Keratinocyte (primary cell): ENCODE data around the gene DACH1. TPM values are rescaled to one million over a fixed set of nuclear protein-coding genes. Genes with fewer than 3 reads are reported as not detected.

Experiments used
- DNase-seq: peaks from one replicate; pipeline ENCODE4 v3.0.0-alpha.2; 2011; ENCODE audit warnings: low read depth, missing footprints, low spot score
- FAIRE-seq: peaks from 2 replicates; lab custom pipeline; 2011; peaks lifted over from hg19 to GRCh38; lab: Jason Lieb, UNC
- H2AFZ ChIP-seq: 2 replicates; pipeline ENCODE4 v1.6.0; 2012; ENCODE audit warnings: low read length, control low read depth, inconsistent platforms; ENCODE audit not compliant: control insufficient read depth
- H3K27ac ChIP-seq: 2 replicates; pipeline ENCODE4 v1.5.1; 2011; ENCODE audit warnings: low read length; ENCODE audit not compliant: control insufficient read depth, insufficient read depth
- H3K27me3 ChIP-seq: 3 replicates; pipeline ENCODE4 v1.6.0; 2011; ENCODE audit warnings: low read length; ENCODE audit not compliant: control insufficient read depth, insufficient read depth; ENCODE audit errors: extremely low read depth
- H3K36me3 ChIP-seq, 2 experiments: 2 replicates in 1 of 2; 3 replicates in 1 of 2; pipeline ENCODE4 v1.5.1; 2011; ENCODE audit warnings: low read length in 2 of 2, mild to moderate bottlenecking in 1 of 2; ENCODE audit not compliant: control insufficient read depth in 2 of 2, insufficient read depth in 2 of 2; ENCODE audit errors: extremely low read depth in 1 of 2
- H3K4me1 ChIP-seq: 3 replicates; pipeline ENCODE4 v1.5.1; 2011; ENCODE audit warnings: low read length; ENCODE audit not compliant: control insufficient read depth, insufficient read depth; ENCODE audit errors: extremely low read depth
- H3K4me2 ChIP-seq: 3 replicates; pipeline ENCODE4 v1.6.0; 2011; ENCODE audit warnings: low read depth, low read length; ENCODE audit not compliant: control insufficient read depth, insufficient read depth; ENCODE audit errors: extremely low read depth
- H3K4me3 ChIP-seq, 3 experiments: fragments of 200-600 bp in 1 of 3; sonication (generic) in 1 of 3; 2 replicates in 2 of 3; 3 replicates in 1 of 3; pipeline ENCODE4 v1.5.1; 2011 to 2016; ENCODE audit warnings: low read length in 3 of 3, mild to moderate bottlenecking in 3 of 3, control low read depth in 2 of 3, inconsistent platforms in 1 of 3, low read depth in 1 of 3, mixed read lengths in 1 of 3, mixed run types in 1 of 3, moderate library complexity in 1 of 3; ENCODE audit not compliant: control insufficient read depth in 2 of 3, insufficient read depth in 2 of 3; ENCODE audit errors: extremely low read depth in 1 of 3
- H3K79me2 ChIP-seq: 2 replicates; pipeline ENCODE4 v1.6.0; 2012; ENCODE audit warnings: low read length; ENCODE audit not compliant: control insufficient read depth, insufficient read depth
- H3K9ac ChIP-seq: 3 replicates; pipeline ENCODE4 v1.6.0; 2011; ENCODE audit warnings: low read length; ENCODE audit not compliant: control insufficient read depth, insufficient read depth; ENCODE audit errors: extremely low read depth
- H3K9me1 ChIP-seq: 3 replicates; pipeline ENCODE4 v1.6.0; 2011; ENCODE audit warnings: low read length; ENCODE audit not compliant: control insufficient read depth, insufficient read depth; ENCODE audit errors: extremely low read depth
- H3K9me3 ChIP-seq: 2 replicates; pipeline ENCODE4 v1.5.1; 2012; ENCODE audit warnings: low read depth, low read length; ENCODE audit not compliant: control insufficient read depth
- H4K20me1 ChIP-seq: 3 replicates; pipeline ENCODE4 v1.6.0; 2011; ENCODE audit warnings: low read length; ENCODE audit not compliant: control insufficient read depth, insufficient read depth; ENCODE audit errors: extremely low read depth
- CTCF ChIP-seq, 3 experiments: IDR thresholded peaks in 1 of 3; conservative IDR thresholded peaks in 1 of 3; optimal IDR thresholded peaks in 1 of 3; 2 replicates in 2 of 3; 3 replicates in 1 of 3; pipeline versions ENCODE3 to v1.5.1; 2011; ENCODE audit warnings: low read length in 3 of 3, mild to moderate bottlenecking in 3 of 3, moderate library complexity in 2 of 3, control low read depth in 1 of 3, inconsistent platforms in 1 of 3; ENCODE audit not compliant: insufficient read depth in 2 of 3; ENCODE audit errors: extremely low read depth in 1 of 3
- EZH2 ChIP-seq: IDR thresholded peaks from one replicate; pipeline ENCODE4 v1.6.1; 2012; ENCODE audit warnings: inconsistent platforms, mild to moderate bottlenecking, low read length, moderate library complexity
- dilution Hi-C: fragments of 300-500 bp; cut with MboI; formaldehyde crosslinking; loops from one replicate; pipeline ENCODE4 v1.7.0; 2020; ENCODE audit warnings: low sequenced_read_pairs; ENCODE audit not compliant: extremely low pct_ligation_motif_present
- polyA plus RNA-seq, 5 experiments: library from polyadenylated mRNA; depleted of rRNA in 3 of 5; stranded (reverse) in 3 of 5; stranded (forward) in 1 of 5; unstranded in 1 of 5; fragments of >200 nt; gene quantifications; 1 replicate in 1 of 5; 2 replicates in 3 of 5; 3 replicates in 1 of 5; pipeline versions ENCODE4 v1.2.1 to v1.2.3, GENCODE V29; 2011 to 2012; ENCODE audit warnings: missing spikeins in 2 of 5, low read depth in 1 of 5, low replicate concordance in 1 of 5

Gene DACH1
- polyA plus RNA-seq, 1 donor (not counting 4 experiments of a cell fraction or from before 2014, with no cell fraction given), result not detected

DNA sequence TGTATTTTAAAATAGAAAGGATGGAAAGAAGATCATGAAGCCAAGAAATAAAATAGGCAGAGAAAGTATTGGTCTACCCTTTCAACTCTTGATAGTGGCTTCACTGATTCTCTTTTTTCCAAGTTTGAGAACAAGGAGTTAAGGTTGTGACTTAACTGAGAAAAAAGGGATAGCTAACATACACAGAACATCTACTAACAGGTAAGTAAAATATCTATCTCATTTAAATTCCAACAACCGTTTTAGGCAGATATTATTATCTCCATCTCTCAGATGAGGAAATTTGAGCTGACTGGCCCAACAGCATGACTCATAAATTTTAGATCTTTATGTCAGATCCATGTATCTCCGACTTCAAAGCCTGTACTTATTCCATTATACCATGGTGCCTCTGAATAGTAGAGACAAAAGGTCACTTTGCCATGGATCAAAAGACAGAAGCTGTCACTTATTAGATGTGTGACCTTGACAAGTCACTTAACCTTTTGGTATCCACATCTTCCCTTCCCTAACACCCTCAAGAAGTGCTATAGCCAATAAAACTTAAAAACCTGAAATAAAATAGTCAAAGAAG is 152.1 kb downstream of the DACH1 start:
- dilution Hi-C loops, result no loop called here
- H4K20me1 ChIP-seq, result no peaks in the 10 kb centered on the region

GRCh38 chr13:71712988-71713653 is 153.9 kb downstream of the DACH1 start:
- Histone ChIP-seq H4K20me1 (no peaks in the 10 kb centered on the region), H3K9ac (no peak overlapping the region), H3K27ac (no peak overlapping the region), H3K79me2 (no peaks in the 10 kb centered on the region), H3K4me1 (no peaks in the 10 kb centered on the region), H3K9me3 (no peaks in the 10 kb centered on the region), H3K4me2 (no peak overlapping the region), H3K4me3 (no peak overlapping the region), H3K9me1 (no peaks in the 10 kb centered on the region), H2AFZ (no peak overlapping the region), H3K27me3 (no peaks in the 10 kb centered on the region), H3K36me3 (no peaks in the 10 kb centered on the region)
- dilution Hi-C loops, result no loop called here
- no peak for DNase-seq
- TF ChIP-seq EZH2 (no peak), CTCF (optimal IDR thresholded peaks at IDR 0.05 in 1 of 3, IDR thresholded peaks at IDR 0.05 in 1 of 3, conservative IDR thresholded peaks at IDR 0.05 in 1 of 3; ENCODE audit: extremely low read depth in 1 of 3, insufficient read depth in 2 of 3, low read length in 3 of 3) (no peak)
- FAIRE-seq, result no peak

More for the DNA sequence above, 152.1 kb downstream of the DACH1 start:
- Histone ChIP-seq H2AFZ (no peak overlapping the region), H3K9ac (no peak overlapping the region), H3K79me2 (no peaks in the 10 kb centered on the region), H3K4me1 (no peaks in the 10 kb centered on the region), H3K4me3 (no peak overlapping the region), H3K4me2 (no peak overlapping the region), H3K27ac (no peak overlapping the region), H3K9me1 (no peaks in the 10 kb centered on the region), H3K9me3 (no peaks in the 10 kb centered on the region), H3K27me3 (no peaks in the 10 kb centered on the region), H3K36me3 (no peaks in the 10 kb centered on the region)
- DNase-seq (no peak), FAIRE-seq (no peak)
- TF ChIP-seq EZH2, result no peak
- TF ChIP-seq CTCF (optimal IDR thresholded peaks at IDR 0.05 in 1 of 3, IDR thresholded peaks at IDR 0.05 in 1 of 3, conservative IDR thresholded peaks at IDR 0.05 in 1 of 3; ENCODE audit: extremely low read depth in 1 of 3, insufficient read depth in 2 of 3, low read length in 3 of 3), result no peak
